Kidney capillary endothelial cell (primary cell): ENCODE data around the gene C12orf42.

ENCODE experiments used
- DNase-seq: peaks from one replicate; pipeline ENCODE4 v3.0.0-alpha.2; 2018; ENCODE audit warnings: low spot score

Gene C12orf42

GRCh38 chr12:103333676-103334075 is 162.1 kb downstream of the C12orf42 start:
- DNase-seq, result no peak

DNA sequence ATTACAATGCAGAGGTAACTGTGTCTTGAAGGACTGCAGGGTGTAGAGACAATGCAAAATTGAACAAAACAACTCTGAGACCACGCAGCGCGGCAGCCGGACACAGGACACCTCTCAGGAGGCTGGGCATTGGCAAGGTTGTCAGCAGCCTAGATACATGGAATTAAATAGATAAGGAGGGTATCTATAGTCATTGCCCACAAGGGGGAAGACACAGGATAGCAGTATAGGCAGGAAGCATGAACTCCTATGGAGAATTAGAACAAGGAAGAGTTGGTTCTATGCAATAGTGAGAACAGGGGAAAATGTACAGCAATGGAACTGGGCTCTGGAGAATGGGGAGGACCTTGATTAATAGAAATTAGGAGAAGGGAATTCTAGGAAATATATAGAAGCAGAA is 164.1 kb downstream of the C12orf42 start:
- DNase-seq, result no peak

DNA sequence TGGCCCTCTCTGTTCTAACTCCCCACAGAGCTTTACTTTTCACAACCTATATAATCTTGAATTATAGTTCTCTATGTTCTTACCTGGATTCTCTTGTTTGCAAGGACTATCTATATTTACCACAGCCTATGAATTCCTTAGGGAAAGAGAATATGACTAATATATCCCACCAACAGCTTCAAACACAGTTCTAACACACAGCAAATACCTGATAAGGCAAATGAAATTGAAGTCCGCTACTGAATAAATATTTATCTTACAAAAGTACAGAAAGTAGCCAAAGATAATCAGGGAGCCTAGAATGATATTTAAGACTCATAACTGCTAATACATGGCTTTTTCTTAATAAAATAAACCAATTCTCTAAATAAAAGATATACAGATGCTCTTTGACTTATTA is 165.1 kb downstream of the C12orf42 start:
- no peak for DNase-seq

GRCh38 chr12:103327676-103328075 is 168.1 kb downstream of the C12orf42 start:
- DNase-seq, result no peak

DNA sequence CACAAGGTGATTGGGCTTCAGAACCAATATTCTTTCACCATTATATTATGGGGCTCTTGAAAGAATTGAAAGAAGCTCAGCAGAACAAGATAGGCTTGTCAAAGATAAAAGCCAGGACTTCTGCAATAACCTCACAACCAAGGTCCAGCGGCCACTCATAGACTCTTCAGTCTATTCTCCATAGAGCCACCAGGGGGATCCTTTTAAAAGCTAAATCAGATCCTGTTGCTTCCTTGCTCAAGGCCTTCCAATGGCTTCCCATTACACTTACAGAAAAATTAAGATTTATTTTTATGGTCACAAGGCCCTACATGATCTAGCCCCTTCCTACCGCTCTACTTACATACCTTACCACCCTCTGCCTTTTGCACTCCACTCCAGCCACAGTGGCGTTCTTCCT is 169.6 kb downstream of the C12orf42 start:
- DNase-seq, result no peak

- DNase-seq, result no peak
These were observed 177.2 kb downstream of the C12orf42 start for GRCh38 chr12:103318566-103318965.

DNA sequence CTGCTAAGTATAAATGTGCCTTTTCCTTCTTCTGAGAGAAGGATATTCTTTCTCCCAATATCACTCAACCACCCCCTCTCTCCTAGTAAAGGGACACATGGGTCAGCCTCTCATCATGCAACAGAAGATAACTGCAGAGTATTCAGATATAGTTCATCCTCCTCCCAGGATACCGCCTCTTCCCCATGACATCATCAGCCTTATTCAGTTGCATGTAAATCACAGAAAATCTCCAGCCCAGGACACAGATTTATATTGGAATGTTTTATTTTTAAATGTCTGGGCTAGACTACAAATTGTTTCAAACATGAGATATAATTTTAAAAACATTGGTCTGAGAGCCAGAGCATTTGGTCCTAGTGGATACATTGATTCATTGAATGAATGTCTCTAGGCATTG is 178.5 kb downstream of the C12orf42 start:
- no peak for DNase-seq

DNA sequence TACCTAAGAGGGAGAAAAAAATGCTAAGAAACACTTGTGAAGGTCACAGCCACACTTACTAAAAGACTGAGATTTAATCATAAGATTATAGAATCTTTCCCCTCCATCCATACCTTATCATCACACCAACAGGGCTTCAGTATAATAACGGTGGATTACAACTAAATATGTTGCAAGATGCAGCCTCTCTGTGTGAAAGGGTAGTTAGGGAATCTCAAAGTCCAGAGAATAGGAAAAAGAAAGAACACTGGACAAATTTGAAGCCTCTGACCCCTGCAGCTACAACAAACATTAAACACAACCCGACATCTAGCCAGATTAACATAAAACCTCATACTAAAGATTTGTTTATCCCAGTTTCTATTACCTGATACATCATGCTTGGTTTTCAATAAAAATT is 181.0 kb downstream of the C12orf42 start:
- DNase-seq, result no peak

GRCh38 chr12:103313894-103314293 is 181.9 kb downstream of the C12orf42 start:
- no peak for DNase-seq

DNA sequence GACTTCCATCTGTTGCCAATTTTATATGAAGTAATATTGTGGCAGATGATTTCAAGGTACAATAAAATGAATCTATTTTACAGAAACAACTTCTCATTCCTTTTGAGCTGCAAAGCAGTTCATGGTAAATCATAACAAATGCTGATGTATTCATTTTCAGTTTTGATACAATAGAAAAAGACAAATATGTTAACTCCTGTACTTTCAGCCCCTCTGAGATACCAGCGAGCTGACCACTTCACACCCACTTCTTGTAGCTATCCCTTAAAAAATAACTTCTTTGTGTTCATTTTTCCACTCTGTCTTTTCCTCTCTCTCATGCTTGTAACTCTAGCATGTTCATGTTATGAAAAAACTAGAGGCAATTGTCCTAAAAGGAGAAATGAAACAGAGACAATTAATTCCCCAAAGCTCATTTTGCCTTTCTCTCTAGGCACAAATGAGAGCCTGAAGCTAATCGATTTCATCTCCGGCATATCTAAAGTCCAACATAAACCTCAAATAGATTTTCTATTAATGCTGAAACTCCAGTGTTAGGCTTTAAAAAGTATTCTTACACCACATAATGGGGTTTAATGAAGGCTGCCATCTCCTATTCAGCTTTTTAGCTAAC is 182.9 kb downstream of the C12orf42 start:
- no peak for DNase-seq

DNA sequence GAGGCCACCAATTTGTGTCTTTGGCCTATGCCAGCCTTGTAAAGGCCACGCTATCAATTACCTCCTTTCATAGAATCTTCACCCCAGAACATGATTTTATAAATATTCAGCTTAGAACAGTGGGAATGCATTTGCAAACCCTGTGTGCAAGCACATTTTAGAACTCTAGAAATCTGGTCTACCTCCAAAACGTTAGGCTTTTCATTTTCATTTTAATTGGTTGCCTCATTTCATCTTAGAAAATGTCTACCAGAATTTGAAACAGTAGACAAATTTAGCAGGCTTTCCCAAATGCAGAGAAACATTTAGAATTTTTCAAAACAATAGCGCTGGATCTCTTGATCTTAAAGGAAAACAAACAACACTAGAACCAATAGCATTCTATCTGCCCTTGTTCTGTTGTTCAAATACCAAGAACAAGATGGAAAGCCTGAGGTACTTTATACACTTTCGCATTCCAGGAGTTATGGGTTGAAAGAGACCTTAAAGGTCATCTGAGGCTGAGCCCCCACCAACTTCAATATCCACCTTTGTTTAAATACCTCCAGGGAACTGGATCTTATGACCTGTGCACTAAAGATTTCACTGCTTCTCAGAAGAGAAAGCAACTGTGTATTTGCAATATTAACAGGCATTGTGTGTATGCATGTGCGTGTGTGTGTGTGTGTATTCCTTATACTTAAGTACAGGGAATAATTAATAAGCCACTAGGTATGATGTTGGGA is 185.1 kb downstream of the C12orf42 start:
- no peak for DNase-seq

DNA sequence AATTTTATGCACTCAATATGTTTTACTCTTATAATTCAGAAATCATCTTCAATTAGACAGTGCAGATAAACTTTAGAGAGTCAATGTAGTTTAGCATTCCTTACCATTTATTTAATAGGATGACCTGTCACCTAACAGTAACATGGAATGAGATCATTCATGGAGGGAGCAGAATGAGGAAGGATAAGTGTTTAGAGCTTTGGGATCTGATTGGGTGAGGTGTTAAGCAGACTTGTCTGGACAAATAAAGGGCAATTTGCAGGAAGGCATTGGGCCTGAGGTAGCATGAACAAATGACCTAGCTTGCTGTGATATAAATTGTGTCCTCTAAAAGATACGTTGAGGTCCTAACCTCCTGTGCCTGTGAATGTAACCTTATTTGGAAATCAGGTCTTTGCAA is 187.4 kb downstream of the C12orf42 start:
- no peak for DNase-seq

GRCh38 chr12:103303484-103303883 is 192.3 kb downstream of the C12orf42 start:
- no peak for DNase-seq

GRCh38 chr12:103301642-103302591 is 193.9 kb downstream of the C12orf42 start:
- DNase-seq, result no peak

DNA sequence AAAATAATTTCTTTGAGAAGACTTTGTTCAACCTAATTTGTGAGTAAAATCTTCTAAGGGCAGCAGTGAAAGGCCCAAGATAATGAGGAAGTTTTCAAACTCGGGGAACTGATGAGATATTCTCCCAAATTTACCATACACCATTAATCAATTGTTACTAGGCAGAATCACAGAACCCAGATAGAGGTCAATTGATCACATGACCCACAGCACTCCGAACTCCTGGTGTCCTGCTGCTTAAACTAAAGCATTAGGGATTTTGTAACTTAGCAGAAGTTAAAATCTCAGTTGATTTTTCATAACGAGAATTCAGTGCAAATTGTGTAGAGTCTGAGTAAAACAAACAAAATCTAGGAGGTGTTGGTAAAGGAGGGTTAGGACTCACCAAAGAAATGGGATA is 207.8 kb downstream of the C12orf42 start:
- no peak for DNase-seq

DNA sequence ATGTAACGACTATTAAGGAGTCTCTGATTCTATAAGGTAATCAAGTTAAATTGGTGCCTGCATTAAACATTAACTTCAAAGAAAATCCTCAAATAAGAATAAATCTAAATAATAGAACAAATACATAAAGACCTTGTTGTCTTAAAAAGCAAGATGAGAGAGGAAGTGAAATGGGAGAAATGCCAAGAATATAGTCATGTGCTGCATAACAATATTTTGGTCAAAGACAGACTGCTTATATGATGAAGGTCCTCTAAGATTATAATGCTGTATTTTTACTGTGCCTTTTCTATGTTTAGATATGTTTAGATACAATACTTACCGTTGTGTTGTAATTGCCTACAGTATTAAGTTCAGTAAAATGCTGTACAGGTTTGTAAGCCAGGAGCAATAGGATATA is 213.6 kb downstream of the C12orf42 start:
- DNase-seq, result no peak

- no peak for DNase-seq
These were observed 216.3 kb downstream of the C12orf42 start for GRCh38 chr12:103279444-103279843.

DNA sequence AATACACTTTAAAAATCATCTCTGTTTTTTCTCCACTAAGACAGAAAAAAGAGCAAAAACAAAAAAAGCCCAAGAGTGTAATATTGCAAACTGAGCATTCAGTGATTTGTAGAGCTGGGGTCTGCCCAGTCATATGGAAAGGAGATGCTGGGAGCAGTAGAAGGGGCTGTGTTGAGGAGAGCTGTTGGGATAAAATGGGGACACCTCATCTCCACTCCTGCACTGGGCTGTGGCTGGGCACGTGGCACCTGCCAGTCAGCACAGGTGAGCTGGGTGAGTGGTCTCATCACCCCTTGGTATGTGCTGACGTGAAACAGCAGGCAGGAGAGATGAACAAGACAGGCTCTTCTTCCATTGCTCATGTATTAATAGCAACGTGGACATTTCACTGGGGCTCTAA is 217.4 kb downstream of the C12orf42 start:
- no peak for DNase-seq

- DNase-seq, result no peak
These were observed 222.1 kb downstream of the C12orf42 start for GRCh38 chr12:103273645-103274044.

- no peak for DNase-seq
These were observed 222.8 kb downstream of the C12orf42 start for GRCh38 chr12:103272949-103273348.

DNA sequence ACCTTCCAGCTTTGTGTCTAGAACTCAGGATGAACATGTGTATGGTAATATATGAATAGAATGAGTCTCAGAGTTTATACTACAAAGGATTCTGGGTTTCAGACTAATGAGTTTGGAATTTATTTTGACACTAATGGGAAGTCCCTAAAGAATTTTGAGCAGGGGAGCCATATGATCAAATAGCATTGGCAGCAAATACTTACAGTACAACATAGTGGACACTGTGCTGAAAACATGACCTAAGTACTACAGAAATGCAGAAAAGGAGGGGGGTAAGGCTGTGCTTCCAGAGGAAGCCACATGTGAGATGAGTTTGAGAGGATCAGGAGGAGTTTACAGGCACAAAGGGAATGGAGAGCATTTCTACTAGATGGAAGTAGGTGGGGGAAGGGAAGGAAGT is 225.8 kb downstream of the C12orf42 start:
- DNase-seq, result no peak

DNA sequence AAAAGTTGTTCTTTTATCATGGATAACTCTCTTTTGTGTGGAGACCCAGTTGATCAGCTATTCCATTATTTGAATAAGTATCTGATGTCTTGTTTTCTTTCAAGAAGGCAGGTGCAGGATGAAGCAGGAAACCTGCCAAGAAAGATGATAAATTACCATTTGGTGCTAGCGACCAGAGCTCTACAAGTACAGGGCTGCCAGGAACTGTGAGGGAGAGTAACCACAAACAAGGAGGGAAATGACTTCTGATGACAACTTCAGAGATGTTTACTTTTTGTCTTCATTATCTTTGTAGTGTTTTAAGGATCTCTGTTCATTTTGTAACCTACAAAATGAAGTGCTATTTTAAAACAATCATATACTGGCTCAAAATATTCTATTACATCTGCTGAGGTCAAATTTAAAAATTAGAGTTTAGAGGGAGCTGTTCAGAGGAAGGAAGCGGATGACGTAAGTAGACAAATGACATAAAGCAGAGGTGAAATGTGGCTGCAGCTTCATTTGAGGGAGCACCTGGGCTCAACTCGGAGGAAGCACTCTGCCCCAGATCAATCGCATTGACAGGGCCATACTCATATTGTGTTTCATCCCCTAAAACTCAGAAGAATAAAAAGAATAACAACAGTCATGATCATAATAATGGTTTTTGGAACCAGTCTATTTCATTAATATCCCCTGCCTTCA is 226.8 kb downstream of the C12orf42 start:
- no peak for DNase-seq
